Measurements from ENCODE around the gene SDF4.

The SDF4 gene

DNA sequence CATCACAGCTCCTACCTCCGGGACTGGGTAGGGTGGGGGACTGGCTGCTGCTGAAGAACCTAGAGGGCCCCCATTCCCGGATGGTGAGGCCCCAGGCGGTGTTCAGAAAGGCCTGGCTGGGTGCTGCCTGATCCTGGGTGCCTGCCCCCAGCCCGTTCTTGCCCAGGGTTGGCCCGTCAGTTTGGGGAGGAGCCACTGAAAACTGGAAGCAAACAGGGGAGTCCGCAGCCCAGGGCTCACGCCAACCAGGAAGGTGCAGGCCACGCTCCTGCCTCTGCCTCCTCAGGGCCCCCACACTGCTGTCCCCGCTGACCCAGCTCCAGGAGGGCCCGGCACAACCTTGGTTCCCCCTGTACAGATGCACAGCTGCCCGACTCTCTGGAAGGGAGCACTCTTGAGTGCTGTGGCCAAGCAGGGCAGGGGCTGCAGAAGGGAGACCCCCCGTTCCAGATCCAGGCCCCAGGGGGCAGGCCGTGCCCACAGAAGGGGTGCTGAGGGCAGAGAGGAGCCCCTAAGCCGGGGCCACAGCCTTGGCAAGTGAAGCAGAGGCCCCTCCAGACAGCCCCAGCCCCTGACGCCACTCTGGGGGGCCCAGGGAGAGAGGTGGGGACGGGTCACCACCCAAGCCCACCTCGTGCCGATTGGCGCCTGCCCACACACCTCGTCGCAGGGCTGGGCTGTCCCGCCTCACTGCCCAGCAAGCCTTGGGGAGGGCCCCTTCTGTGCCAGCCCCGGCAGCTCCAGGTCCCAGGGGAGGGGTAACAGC, 9.2 kb upstream of the SDF4 start:
- TF ChIP-seq EZH2 (IDR thresholded peaks at IDR 0.05; ENCODE audit: borderline replicate concordance, low read length) = no peak
- TF ChIP-seq, protein P1, sequence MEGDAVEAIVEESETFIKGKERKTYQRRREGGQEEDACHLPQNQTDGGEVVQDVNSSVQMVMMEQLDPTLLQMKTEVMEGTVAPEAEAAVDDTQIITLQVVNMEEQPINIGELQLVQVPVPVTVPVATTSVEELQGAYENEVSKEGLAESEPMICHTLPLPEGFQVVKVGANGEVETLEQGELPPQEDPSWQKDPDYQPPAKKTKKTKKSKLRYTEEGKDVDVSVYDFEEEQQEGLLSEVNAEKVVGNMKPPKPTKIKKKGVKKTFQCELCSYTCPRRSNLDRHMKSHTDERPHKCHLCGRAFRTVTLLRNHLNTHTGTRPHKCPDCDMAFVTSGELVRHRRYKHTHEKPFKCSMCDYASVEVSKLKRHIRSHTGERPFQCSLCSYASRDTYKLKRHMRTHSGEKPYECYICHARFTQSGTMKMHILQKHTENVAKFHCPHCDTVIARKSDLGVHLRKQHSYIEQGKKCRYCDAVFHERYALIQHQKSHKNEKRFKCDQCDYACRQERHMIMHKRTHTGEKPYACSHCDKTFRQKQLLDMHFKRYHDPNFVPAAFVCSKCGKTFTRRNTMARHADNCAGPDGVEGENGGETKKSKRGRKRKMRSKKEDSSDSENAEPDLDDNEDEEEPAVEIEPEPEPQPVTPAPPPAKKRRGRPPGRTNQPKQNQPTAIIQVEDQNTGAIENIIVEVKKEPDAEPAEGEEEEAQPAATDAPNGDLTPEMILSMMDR (IDR thresholded peaks at IDR 0.05; ENCODE audit: low read length) = no peak
- H3K27me3 ChIP-seq (ENCODE audit: insufficient read depth, low read length) = peaks cover 27% of the 10 kb centered on the region; the same call in 1 of the 2 replicates
- no peaks in the 10 kb centered on the region for H3K9me3 ChIP-seq (ENCODE audit: low read length)
- H4K20me1 ChIP-seq (ENCODE audit: insufficient read depth, low read length) = no peaks in the 10 kb centered on the region
- no peak overlapping the region for H2AFZ ChIP-seq (ENCODE audit: low read length)
- no peaks in the 10 kb centered on the region for H3K9me2 ChIP-seq (ENCODE audit: low read depth, low read length)
- no peak overlapping the region for H3K4me2 ChIP-seq (ENCODE audit: low read length)
- no peak overlapping the region for H3K9ac ChIP-seq (ENCODE audit: low read length)
- no peaks in the 10 kb centered on the region for H3K79me2 ChIP-seq (ENCODE audit: insufficient read depth, low read length)
- no peaks in the 10 kb centered on the region for H3K4me1 ChIP-seq (ENCODE audit: insufficient read depth, low read length, severe bottlenecking)
- H3K27ac ChIP-seq (ENCODE audit: low read depth, low read length, poor library complexity, severe bottlenecking) = no peak overlapping the region
- H3K4me3 ChIP-seq (ENCODE audit: low read depth, low read length, poor library complexity, severe bottlenecking) = no peak overlapping the region
- no peaks in the 10 kb centered on the region for H3F3A ChIP-seq (ENCODE audit: insufficient read depth, low read length)
- no peaks in the 10 kb centered on the region for H3K36me3 ChIP-seq (ENCODE audit: insufficient read depth, low read length)

DNA sequence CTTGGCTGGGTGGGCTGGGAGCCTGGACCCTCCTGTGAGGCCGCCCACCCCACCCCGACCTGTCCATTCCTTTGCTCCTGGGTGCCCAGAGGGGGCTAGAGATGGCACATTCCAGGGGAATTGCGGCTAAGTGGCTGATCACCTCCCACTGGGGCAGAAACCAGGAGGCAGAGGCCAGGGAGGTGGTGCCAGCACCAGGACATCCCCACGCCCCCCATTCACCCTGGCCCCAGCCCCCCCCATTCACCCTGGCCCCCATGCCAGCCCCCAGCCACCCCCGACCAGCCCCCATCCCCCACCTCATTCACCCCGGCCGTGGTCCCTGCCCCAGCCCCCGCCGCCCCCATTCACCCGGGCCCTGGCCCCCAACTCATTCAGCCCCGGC, 8.5 kb upstream of the SDF4 start:
- Histone ChIP-seq H3K9me2 (ENCODE audit: low read depth, low read length) (no peaks in the 10 kb centered on the region), H3K79me2 (ENCODE audit: insufficient read depth, low read length) (no peaks in the 10 kb centered on the region), H3K4me1 (ENCODE audit: insufficient read depth, low read length, severe bottlenecking) (no peaks in the 10 kb centered on the region), H3K4me2 (ENCODE audit: low read length) (no peak overlapping the region), H3K27ac (ENCODE audit: low read depth, low read length, poor library complexity, severe bottlenecking) (no peak overlapping the region), H3K27me3 (ENCODE audit: insufficient read depth, low read length) (peaks cover 27% of the 10 kb centered on the region; the same call in 1 of the 2 replicates), H3F3A (ENCODE audit: insufficient read depth, low read length) (no peaks in the 10 kb centered on the region), H3K4me3 (ENCODE audit: low read depth, low read length, poor library complexity, severe bottlenecking) (no peak overlapping the region), H4K20me1 (ENCODE audit: insufficient read depth, low read length) (no peaks in the 10 kb centered on the region), H3K9ac (ENCODE audit: low read length) (no peak overlapping the region), H3K9me3 (ENCODE audit: low read length) (no peaks in the 10 kb centered on the region), H3K36me3 (ENCODE audit: insufficient read depth, low read length) (no peaks in the 10 kb centered on the region; the same call in 1 of the 2 replicates), H2AFZ (ENCODE audit: low read length) (no peak overlapping the region)
- no peak for TF ChIP-seq EZH2 (IDR thresholded peaks at IDR 0.05; ENCODE audit: borderline replicate concordance, low read length)
- TF ChIP-seq, protein P1 (IDR thresholded peaks at IDR 0.05; ENCODE audit: low read length) = no peak

DNA sequence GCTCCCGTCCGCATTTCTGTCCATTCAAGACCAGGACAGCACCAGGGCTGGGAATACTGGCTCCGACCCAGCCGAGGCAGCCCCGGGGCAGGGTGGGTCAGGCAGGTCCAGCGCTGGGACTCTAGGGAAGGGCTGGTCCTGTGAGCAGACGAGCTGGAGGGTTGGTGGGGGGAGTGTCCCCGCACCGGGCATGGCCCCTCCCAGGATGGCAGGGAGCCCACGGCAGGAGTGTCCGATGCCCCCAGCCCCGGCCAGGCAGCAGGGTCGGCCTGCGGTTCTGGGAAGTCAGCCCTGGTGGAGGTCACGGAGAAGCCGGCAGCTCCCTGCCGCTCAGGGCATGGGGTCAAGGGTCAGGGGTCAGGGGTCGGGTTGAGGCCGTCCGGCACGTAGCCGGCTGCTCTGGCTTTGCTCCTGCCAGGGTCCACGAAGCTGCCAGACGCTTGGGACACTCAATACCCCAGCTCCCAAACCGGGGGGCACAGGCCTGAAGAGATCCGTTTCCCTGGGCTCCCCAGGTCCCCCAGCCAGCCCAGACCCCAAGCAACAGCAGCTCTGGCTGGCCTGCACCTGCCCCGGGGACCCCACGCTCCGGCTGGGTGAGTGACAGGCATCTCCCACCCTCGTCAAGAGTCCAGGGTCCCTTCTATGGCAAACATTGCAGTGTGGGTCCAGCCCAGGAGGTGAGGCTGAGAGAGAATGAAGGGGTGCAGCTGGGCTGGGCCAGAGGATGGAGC, 8.0 kb upstream of the SDF4 start:
- Histone ChIP-seq H3K79me2 (ENCODE audit: insufficient read depth, low read length) (no peaks in the 10 kb centered on the region), H4K20me1 (ENCODE audit: insufficient read depth, low read length) (no peaks in the 10 kb centered on the region), H2AFZ (ENCODE audit: low read length) (no peak overlapping the region), H3K4me2 (ENCODE audit: low read length) (no peak overlapping the region), H3K36me3 (ENCODE audit: insufficient read depth, low read length) (peaks cover 5% of the 10 kb centered on the region; the same call in 1 of the 2 replicates), H3K27ac (ENCODE audit: low read depth, low read length, poor library complexity, severe bottlenecking) (no peak overlapping the region), H3K9ac (ENCODE audit: low read length) (no peak overlapping the region), H3F3A (ENCODE audit: insufficient read depth, low read length) (no peaks in the 10 kb centered on the region), H3K27me3 (ENCODE audit: insufficient read depth, low read length) (peaks cover 27% of the 10 kb centered on the region; the same call in 1 of the 2 replicates), H3K4me1 (ENCODE audit: insufficient read depth, low read length, severe bottlenecking) (no peaks in the 10 kb centered on the region), H3K9me3 (ENCODE audit: low read length) (no peaks in the 10 kb centered on the region), H3K9me2 (ENCODE audit: low read depth, low read length) (no peaks in the 10 kb centered on the region), H3K4me3 (ENCODE audit: low read depth, low read length, poor library complexity, severe bottlenecking) (no peak overlapping the region)
- TF ChIP-seq, protein P1 (IDR thresholded peaks at IDR 0.05; ENCODE audit: low read length) = no peak
- no peak for TF ChIP-seq EZH2 (IDR thresholded peaks at IDR 0.05; ENCODE audit: borderline replicate concordance, low read length)

Data from OCI-LY1 (cell line).